ENCODE data around the gene EXOC6B.

DNA sequence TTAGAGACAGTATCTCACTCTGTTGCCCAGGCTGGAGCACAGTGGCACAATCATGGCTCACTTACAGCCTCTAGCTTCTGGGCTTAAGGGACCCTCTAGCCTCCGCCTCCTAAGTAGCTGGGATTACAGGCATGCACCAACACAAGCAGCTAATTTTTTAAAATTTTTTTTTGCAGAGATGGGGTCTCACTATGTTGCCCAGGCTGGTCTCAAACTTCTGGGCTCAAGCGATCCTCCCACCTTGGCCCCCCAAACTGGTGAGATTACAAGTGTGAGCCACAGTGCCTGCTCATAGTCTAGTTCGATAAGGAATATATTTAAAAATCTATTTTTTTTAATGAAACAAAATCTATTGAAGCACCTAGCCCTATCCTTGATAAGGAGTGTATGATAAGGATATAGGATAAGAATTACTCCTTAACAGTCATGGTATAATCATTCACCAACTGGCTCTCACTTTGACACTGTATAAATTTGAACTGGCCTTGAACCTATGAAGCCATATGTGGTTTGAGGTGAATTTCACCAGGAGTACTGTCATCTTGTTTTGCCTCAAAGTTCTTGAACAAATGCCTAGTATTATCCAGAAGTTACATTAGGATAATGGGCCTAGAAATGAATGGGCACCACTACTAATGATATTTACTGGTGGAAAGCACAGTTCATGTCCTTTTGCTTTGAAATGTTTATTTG, 71.1 kb downstream of the EXOC6B start:
- TF ChIP-seq CTCF (IDR thresholded peaks at IDR 0.05; ENCODE audit: low read depth, low read length) (no peak), EZH2phosphoT487 (IDR thresholded peaks at IDR 0.05; ENCODE audit: low read depth) (no peak)
